GM19468 (cell line): ENCODE data around the gene FADS2.

Experiments
- ATAC-seq: cut with Tn5 transposase; IDR thresholded peaks from one replicate; pipeline ENCODE4 v1.9.1; 2021; ENCODE audit warnings: mild to moderate bottlenecking, moderate library complexity, moderate number of reproducible peaks; ENCODE audit not compliant: unreplicated experiment; ENCODE audit errors: extremely low read depth

Gene FADS2

DNA sequence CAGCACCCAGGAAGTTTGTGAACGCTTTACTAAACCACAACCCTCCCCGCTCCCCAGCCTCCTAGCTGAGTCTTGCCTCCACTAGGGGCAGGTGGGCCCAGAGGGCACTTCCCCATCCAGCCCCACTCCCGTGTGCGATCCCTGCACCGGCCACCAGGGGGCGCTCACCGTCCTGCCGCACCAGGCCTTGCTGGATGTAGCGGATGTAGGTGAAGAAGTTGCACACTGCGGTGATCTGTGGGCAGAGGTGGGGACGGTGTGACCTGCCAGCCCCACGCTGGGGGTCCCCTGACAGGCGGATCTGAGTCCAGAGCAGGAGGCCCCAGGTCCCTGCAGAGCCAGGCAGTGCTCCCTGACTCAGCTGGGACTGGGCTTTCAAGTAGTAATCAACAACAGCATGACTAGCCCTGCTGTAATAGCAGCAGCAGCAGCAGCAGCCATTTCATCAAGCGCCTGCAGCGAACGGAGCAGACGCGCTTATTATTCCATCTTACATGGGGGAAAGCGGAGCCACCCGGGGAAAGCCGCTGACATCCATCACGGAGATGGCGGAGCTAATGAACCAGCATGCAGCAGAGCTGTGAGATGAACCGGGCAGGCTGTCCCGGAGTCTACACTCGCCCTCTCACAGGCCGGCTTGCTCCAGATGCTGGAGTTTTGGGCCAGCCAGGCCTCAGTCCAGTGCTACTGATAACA is 71.2 kb downstream of the FADS2 start:
- no peak for ATAC-seq

DNA sequence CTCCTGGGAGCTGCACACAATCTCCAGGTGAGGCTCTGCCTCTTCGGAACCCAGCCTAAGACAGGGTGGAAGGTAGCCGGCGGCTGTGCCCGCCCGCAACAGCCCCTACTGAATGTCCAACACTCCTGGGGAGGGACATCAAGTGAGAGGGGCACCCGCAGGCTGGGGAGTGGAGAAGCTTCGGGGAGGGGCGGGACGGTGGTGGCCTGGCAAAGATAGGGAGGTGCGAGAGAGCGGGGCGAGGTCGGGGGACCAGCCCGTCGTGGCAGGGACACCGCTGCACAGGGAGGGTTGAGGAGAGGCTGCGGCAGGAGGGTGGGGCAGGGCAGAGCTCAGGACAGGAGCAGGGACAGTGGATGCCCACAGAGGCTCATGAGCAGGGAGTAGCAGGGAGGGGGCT is 72.2 kb downstream of the FADS2 start:
- ATAC-seq, result no peak

GRCh38 chr11:61901397-61901796 is 73.3 kb downstream of the FADS2 start:
- ATAC-seq, result no peak

DNA sequence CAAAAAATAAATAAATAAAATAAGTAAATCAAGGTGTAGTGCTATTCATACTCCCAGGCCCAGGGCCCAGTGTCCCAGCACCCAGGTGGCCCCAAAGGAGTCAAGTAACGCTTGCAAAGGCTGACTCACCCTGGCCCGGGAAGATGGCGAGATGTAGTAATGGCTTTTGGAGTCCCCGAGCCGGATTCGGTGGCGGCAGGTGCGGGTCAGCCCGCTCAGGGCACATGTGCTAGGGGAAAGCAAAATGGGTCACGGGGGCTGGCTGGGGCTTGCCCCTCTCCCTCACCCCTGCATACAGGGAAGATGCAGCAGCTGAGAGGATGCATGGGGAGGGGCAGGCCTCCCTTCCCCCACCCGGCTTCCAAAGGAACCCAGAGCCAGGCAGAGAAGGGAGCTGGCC is 74.2 kb downstream of the FADS2 start:
- ATAC-seq, result no peak

- ATAC-seq, result no peak
Measured at GRCh38 chr11:61903845-61904244, 75.7 kb downstream of the FADS2 start.

- no peak for ATAC-seq
Measured at GRCh38 chr11:61904539-61905048, 76.5 kb downstream of the FADS2 start.

DNA sequence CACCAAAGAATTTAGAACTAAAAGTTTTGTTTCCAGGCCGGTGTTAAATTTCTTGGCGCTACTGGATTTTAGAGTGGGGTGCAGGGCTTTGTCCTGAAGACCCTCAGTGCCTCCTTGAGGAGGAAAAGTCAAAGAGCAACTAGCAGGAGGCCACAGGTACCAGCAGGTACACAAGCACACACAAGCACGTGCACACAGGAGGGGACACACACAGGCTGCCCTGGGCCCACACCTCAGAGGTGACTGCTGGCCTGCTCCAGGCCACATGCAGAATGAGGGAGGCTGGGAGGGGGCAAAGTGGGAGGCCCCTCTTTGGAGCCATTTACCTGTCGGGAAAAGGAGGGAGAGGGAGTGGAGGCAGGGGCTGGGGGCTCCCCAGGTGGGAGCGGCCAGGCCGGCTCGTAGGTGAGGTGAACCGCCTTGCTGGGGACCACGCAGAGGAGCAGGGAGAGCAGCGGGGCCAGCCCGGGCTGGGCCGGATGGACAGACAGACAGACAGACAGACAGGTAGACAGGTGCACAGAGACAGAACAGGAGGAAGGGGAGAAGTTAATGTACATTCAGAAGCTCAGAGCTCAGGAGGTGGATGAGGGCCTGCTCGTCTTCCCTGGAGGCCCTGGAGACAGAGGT is 77.1 kb downstream of the FADS2 start:
- no peak for ATAC-seq

DNA sequence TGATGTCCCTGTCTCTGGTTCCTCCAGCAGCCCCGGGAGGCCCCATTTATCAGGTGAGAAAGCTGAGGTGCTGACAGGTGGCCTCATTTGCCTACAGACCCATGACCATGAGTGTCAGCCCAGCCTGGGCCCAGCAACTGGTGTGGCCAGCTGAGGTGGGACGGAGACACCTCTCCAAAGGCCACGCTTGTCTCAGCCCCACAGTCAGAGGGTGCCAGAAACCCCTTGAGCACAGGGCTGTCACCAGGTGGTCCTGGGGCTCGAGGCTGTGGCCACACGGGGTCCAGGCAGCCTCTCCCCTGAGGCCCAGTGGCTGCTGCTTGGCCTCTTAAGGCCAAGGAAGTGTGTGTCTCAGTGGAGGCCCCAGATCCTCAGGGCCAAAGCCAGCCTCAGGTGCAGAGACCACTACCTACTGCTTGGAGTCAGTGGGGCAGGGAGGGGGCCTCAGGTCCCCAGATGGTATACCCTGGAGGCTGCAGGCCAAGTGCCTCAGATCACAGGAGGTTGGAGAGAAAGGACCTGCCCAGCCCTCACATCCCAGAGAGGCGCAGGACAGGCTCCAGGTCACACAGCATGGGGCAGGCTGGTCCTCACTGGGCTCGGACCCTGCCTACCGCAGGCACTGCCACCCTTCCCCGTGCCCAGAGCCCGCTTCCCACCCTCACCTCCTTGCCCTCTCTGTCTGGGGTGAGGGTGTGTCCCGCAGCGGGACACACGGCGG is 77.9 kb downstream of the FADS2 start:
- no peak for ATAC-seq

- ATAC-seq, result no peak
Measured at GRCh38 chr11:61906522-61906909, 78.4 kb downstream of the FADS2 start.

GRCh38 chr11:61907282-61907681 is 79.2 kb downstream of the FADS2 start:
- no peak for ATAC-seq

- ATAC-seq, result no peak
Measured at GRCh38 chr11:61907871-61908729, 80.0 kb downstream of the FADS2 start.

- ATAC-seq, result no peak
Measured at GRCh38 chr11:61908730-61909316, 80.7 kb downstream of the FADS2 start.

GRCh38 chr11:61910187-61911127 is 82.4 kb downstream of the FADS2 start:
- ATAC-seq, result no peak

DNA sequence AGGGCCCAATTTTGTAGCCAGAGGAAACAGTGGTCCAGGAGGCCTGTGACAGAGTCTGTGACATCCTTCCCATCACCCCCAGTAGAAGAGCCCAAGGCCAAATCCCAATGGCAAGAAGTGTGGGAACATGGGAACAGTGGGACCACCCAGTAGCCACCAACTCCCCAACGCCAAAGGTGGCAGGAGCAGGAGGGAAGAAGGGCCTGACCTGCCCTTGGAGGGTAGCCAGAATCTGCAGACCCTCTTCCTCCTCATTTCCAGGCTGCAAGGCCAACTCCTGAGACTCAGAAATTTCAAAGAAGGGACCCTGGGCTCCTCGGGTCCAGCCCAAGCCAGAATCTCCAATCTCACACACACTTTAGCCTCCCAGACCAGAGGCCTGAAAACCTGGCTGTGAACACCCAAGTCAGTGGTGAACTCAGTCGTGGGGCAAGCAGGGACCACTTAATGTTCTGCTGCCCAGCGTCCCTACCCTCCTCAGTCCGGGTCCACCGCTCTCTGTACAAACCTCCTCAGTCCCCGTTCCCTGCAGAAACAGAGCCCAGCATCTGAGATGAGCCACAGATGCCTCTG is 83.1 kb downstream of the FADS2 start:
- ATAC-seq, result no peak

DNA sequence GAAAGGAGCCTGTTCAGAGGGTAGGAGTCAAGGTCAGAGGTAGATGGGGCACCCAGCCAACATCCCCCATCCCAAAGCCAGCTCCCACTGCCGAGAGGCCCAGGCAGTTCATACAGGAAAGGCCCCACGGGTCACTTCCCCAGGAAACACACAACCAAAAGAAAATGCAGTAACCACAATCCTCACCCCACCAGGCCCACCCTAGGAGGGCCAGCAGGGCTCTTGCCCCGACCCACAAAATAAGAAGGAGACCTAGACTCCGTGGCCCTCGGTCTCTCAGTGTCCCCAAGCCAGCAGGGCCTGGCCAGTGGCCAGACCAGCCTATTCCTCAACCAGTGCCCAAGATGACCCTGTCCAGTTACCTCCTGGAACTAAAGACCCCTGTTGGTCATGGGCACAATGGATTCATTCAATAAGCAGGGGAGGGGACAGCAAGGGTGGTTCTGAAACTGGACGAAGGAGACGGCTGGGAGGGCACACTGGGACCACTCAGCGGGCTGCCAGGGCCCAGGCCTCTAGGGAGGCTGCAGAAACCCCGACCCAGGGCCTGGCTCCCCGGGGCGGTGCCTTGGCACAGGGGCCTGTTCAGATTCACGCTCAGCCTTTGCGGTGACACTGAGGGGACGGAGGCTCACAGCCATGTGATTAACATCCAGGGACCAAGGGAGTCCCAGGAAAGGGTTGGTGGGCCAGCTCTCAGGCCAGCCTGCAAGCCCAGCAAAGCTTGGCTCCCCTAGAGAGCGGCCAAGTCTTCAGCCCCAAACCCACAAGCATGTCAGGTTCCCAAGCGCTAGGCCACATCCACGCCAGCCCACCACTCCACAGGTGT is 83.8 kb downstream of the FADS2 start:
- no peak for ATAC-seq

- ATAC-seq, result no peak
Measured at GRCh38 chr11:61912530-61912898, 84.4 kb downstream of the FADS2 start.

GRCh38 chr11:61912991-61913698 is 85.0 kb downstream of the FADS2 start:
- ATAC-seq, result no peak
